Medulla oblongata (tissue), 1 donor: Measurements from ENCODE around the gene HCST.
"Not testable (repeated sequence)": the region's sequence is repeated elsewhere in the genome, so short reads cannot be mapped to it uniquely, and the experiment has no call there.

Experiments used
- DNase-seq: peaks from one replicate; pipeline ENCODE4 v3.0.0-alpha.2; 2015; ENCODE audit errors: extremely low spot score

HCST gene

DNA sequence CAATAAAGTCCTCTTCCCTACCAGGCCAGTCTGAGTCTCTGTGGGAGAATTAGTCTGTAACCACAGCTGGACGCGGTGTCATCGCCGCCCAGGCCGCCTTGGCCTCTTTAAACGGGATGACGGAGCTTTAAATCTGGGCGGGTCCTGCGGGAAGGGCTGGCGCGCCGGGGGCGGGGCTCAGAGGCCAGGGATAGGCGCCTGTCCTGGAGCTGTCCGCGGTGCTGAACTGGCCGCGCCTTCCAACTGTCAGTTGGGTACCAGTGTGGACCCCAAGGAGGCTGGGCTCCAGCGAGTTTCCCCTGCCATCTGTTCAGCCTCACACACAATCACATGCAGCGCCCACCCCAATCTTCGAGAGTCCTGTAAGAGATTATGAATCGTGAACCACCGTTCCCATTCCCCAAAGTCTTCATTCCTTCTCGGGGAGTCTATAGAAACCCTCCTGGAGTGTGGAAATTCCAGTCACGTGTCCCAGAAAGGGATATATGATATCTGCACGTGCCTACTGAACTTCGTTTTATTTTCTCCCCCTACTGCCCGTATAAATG lies 22.5 kb upstream of the HCST start:
- peak; percentile 79 for DNase-seq

- peak; percentile 94 for DNase-seq
Observed at GRCh38 chr19:35882114-35882832, 20.1 kb upstream of the HCST start.

- DNase-seq: no peak
Observed at GRCh38 chr19:35883882-35884281, 18.4 kb upstream of the HCST start.

DNA sequence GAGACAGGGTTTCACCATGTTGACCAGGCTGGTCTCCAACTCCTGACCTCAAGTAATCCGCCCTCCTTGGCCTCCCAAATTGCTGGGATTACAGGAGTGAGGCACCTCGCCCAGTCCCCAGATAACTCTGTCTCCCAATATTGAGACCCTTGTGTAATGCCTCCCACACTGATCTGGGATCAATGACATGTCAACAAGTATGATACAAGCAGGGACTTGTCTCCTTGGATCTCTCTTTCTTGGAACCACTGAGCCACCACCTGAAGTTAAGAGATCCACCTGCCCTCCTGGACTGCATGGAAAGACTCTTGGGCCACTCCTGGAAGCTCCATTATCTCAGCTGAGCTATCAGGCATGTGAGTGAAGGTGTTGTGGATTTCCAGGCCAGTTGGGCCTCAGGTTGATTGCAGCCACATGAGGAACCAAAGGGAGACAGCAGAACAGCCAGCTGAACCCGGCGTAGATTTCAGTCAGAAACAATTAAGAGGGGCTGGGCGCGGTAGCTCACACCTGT lies 17.0 kb upstream of the HCST start:
- DNase-seq: no peak

DNA sequence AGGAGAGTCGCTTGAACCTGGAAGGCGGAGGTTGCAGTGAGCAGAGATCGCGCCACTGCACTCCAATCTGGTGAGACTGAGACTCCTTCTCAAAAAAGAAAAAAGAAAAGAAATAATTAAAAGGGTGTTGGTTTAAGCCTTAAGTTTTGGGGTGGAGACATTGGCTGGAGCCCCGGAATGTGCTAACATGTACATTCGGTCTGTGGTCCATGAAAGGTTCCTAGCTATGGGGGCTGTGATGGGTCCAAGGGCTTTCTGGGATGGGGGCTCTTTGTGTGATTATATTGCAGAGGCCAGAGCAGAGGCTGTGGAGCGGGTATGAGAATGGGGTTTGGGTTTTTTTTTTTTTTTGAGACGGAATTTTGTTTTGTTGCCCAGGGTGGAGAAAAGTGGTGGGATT lies 16.4 kb upstream of the HCST start:
- DNase-seq: no peak

GRCh38 chr19:35887197-35887596 lies 15.1 kb upstream of the HCST start:
- DNase-seq: no peak

- no peak for DNase-seq
Observed at GRCh38 chr19:35888398-35888797, 13.9 kb upstream of the HCST start.

- DNase-seq: no peak
Observed at GRCh38 chr19:35889370-35890112, 12.8 kb upstream of the HCST start.

GRCh38 chr19:35890113-35890650 lies 12.1 kb upstream of the HCST start:
- DNase-seq: no peak

DNA sequence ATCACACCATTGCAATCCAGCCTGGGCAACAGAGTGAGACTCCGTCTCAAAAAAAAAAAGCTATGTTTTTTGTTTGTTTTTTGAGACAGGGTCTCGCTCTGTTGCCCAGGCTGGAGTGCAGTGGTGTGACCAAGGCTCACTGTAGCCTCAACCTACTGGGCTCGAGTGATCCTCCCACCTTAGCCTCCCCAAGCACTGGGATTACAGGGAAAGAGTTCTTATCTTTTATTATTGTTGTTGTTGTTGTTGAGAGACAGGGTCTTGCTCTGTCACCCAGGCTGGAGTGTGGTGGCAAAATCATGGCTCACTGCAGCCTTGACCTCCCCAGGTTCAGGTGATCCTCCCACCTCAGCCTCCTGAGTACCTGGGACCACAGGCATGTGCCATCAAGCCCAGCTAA lies 10.5 kb upstream of the HCST start:
- not testable (repeated sequence) for DNase-seq

DNA sequence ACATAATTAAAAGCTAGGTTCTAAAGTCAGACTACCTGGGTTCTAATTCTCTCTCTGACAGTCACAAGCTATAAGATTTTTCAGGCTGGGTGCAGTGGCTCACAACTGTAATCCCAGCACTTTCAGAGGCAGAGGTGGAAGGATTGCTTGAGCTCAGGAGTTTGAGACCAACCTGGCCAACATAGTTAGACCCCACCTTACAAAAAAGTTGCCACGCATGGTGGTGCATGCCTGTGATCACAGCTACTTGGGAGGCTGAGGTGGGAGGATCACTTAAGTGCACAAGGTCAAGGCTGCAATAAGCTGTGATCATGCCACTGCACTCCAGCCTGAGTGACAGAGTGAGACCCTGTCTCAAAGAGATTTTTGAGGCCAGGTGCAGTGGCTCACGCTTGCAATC lies 8.0 kb upstream of the HCST start:
- no peak for DNase-seq

GRCh38 chr19:35895911-35896642 lies 6.3 kb upstream of the HCST start:
- no peak for DNase-seq

DNA sequence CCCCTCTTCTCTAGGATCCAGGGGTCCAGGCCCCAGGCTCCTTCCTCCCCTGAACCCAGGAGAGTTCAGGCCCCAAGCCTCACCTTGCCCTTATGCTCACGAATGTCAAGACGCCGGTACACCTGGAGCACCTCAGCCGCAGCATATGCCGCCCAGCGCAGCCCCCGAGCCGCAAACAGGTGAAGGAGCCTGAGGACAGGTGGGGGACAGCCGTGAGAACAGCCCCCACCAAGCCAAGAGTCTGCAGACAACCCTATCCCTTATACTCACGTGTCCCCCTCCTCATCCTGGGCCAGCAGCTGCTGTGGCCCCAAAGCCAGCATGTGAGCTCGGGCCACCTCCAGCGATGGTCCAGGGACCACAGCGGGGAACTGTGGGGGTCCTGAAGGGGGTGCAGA lies 5.7 kb upstream of the HCST start:
- no peak for DNase-seq

- no peak for DNase-seq
Observed at GRCh38 chr19:35897706-35898451, 4.5 kb upstream of the HCST start.

- DNase-seq: no peak
Observed at GRCh38 chr19:35898499-35898809, 3.9 kb upstream of the HCST start.

DNA sequence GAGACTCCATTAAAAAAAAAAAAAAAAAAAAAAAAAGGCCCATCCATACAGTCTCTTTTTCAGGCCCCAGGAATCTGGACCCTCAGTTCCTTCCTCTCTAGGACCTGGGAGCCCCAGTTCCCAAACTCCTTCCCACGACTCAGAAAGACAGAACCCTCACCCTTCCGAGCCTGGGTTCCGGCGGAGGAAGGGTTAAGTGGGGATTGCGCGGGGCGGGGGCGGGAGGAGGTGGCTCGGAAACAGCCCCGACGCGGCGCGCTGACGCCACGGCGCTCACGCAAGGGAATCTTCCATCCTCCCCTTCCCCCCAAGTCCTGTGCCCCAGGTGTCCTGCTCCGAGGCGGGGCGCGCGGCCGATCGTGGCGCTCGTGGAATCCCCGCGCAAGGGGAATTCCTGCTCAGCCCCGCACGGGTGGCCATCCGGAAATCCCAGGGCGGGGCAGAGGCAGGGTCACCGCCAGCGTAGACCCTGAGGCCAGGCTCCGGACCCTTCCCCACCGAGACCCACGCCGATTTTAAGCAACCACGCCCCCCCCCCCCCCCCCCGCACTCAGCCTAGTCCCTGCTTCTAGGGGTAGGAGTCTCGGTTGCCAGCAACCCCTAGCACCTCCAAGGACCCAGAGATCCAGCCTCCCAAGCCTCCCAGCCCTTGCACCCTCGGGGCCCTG lies 2.6 kb upstream of the HCST start:
- peak; percentile 73 for DNase-seq

DNA sequence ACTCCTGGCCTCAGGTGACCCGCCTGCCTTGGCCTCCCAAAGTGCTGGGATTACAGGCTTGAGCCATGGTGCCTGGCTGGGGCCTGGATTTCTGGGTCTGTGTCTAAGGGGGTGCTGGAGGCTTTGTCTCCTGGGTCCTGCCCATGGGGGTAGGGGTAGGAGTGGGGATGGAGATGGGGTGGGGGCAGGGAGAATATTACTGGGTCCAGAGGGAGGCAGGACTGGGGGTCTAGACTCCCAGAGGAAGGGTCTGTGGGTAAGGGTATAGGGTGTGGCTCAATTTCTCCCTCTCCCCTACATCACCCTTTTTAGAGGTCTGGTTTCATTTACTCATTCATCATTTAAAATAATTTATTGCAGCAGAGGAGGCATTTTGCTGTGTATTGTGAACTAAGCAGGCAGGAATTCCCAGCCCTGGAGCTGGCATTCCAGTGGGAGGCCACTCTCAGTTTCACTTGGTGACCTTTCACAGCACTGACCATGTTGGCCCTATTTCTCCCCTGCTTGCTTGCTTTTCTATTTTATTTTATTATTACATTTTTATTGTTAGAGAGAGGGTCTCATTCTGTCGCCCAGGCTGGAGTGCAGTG lies 1.2 kb upstream of the HCST start:
- no peak for DNase-seq

GRCh38 chr19:35902870-35903475 lies 644 bp downstream of the HCST start:
- DNase-seq: no peak

DNA sequence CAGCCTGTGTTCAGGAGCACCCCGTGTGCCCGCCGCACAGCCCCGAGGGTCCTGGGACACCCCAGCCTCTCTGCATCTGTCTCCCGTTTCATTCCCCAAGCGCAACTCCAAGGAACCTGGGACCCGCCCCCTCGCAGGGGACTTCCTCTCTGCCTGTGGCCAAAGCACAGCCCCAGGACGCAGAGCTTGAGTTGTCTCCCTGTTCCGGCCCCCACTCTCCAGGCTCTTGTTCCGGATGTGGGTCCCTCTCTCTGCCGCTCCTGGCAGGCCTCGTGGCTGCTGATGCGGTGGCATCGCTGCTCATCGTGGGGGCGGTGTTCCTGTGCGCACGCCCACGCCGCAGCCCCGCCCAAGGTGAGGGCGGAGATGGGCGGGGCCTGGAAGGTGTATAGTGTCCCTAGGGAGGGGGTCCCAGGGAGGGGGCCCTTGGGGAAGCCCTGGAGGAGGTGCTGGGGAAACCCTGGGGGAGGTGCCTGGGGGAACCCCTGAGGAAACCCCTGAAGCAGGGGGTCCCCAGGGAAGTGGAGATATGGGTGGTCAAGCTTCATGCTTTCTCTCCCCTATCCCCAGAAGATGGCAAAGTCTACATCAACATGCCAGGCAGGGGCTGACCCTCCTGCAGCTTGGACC lies 1.3 kb downstream of the HCST start:
- peak; percentile 79 for DNase-seq
